T-cell (primary cell): ENCODE measurements around the gene RPS28. TPM values are rescaled to one million over a fixed set of nuclear protein-coding genes. Genes with fewer than 3 reads are reported as not detected.
"Not testable (repeated sequence)": the region's sequence is repeated elsewhere in the genome, so short reads cannot be mapped to it uniquely, and the experiment has no call there.

Source experiments
- ATAC-seq, 4 experiments: fragments of 200-7000 bp in 3 of 4; fragments of 150-1000 bp in 1 of 4; cut with Tn5 transposase; replicated peaks in 1 of 4; 1 replicate in 3 of 4; 2 replicates in 1 of 4; pipeline ENCODE4 v1.10.0; 2021; ENCODE audit warnings: moderate library complexity in 3 of 4, mild to moderate bottlenecking in 2 of 4, moderate number of reproducible peaks in 1 of 4
- CTCF ChIA-PET, 2 donors: fragments of 300-600 bp; sonication (Branson Sonifier 250); formaldehyde crosslinking; loops; one replicate each; lab custom pipeline; 2022; ENCODE audit warnings: antibody characterized with exemption in 2 of 2; lab: Charles Lee
- POLR2A ChIA-PET, 2 donors: fragments of 300-600 bp; sonication (Branson Sonifier 250); formaldehyde crosslinking; loops; one replicate each; lab custom pipeline; 2022; ENCODE audit warnings: antibody characterized with exemption in 2 of 2; lab: Charles Lee
- DNase-seq, 35 experiments: peaks; one replicate each; pipeline versions ENCODE4 v3.0.0 to v3.0.0-alpha.2; 2013 to 2023
- H3K27ac ChIP-seq: one replicate; pipeline ENCODE4 v1.5.1; 2013; ENCODE audit warnings: low read length
- H3K27me3 ChIP-seq, 2 experiments: replicated peaks in 1 of 2; 1 replicate in 1 of 2; 2 replicates in 1 of 2; pipeline versions ENCODE4 v1.6.1 to v1.7.0; 2013; ENCODE audit warnings: low read length in 1 of 2, mixed read lengths in 1 of 2; ENCODE audit not compliant: control insufficient read depth in 2 of 2, insufficient read depth in 2 of 2; ENCODE audit errors: extremely low read depth in 1 of 2
- H3K36me3 ChIP-seq, 2 donors: 1 replicate in 1 of 2; 2 replicates in 1 of 2; pipeline versions ENCODE4 v1.6.1 to v1.7.0; 2013; ENCODE audit warnings: low read length in 1 of 2; ENCODE audit not compliant: control insufficient read depth in 2 of 2, insufficient read depth in 1 of 2; ENCODE audit errors: extremely low read depth in 1 of 2
- H3K4me1 ChIP-seq, 2 experiments: 1 replicate in 1 of 2; 2 replicates in 1 of 2; pipeline versions ENCODE4 v1.6.1 to v1.7.0; 2013; ENCODE audit warnings: low read length in 2 of 2, mixed read lengths in 1 of 2; ENCODE audit not compliant: insufficient read depth in 2 of 2, control insufficient read depth in 1 of 2; ENCODE audit errors: extremely low read depth in 1 of 2
- H3K4me3 ChIP-seq, 2 donors: 1 replicate in 1 of 2; 2 replicates in 1 of 2; pipeline versions ENCODE4 v1.5.1 to v1.7.0; 2013; ENCODE audit warnings: mild to moderate bottlenecking in 2 of 2, low read length in 1 of 2, moderate library complexity in 1 of 2; ENCODE audit not compliant: control insufficient read depth in 1 of 2; ENCODE audit errors: extremely low read depth in 1 of 2
- H3K9me3 ChIP-seq: 2 replicates; pipeline ENCODE4 v1.7.0; 2013
- H3K27ac Mint-ChIP-seq, 2 donors: one replicate each; pipeline ENCODE4 v1.8.0; 2020 to 2021; ENCODE audit warnings: mild to moderate bottlenecking in 2 of 2, mixed read lengths in 2 of 2
- H3K27me3 Mint-ChIP-seq, 2 donors: one replicate each; pipeline ENCODE4 v1.8.0; 2021 to 2022; ENCODE audit warnings: mixed read lengths in 2 of 2
- H3K36me3 Mint-ChIP-seq: one replicate; pipeline ENCODE4 v1.8.0; 2021; ENCODE audit warnings: mixed read lengths
- H3K4me1 Mint-ChIP-seq, 3 donors: one replicate each; pipeline ENCODE4 v1.8.0; 2020 to 2022; ENCODE audit warnings: mixed read lengths in 3 of 3, mild to moderate bottlenecking in 1 of 3
- H3K4me3 Mint-ChIP-seq, 3 donors: one replicate each; pipeline ENCODE4 v1.8.0; 2020 to 2022; ENCODE audit warnings: mild to moderate bottlenecking in 3 of 3, mixed read lengths in 3 of 3, moderate library complexity in 3 of 3
- H3K9me3 Mint-ChIP-seq, 3 donors: one replicate each; pipeline ENCODE4 v1.8.0; 2020 to 2022; ENCODE audit warnings: mixed read lengths in 3 of 3
- WGBS: methylation state at CpG from one replicate; pipeline ENCODE4 v1.1.5; 2013; ENCODE audit warnings: missing lambda C conversion rate; ENCODE audit not compliant: insufficient coverage; 5-methylcytosine and 5-hydroxymethylcytosine counted together
- total RNA-seq, 35 experiments: library from RNA in 6 of 35; stranded (reverse) in 6 of 35; fragments of 120-200 nt in 1 of 35; gene quantifications; one replicate each; pipeline versions ENCODE4 v1.2.1 to v1.2.4 and lab custom pipeline; 2013 to 2026

The RPS28 gene
- total RNA-seq, 5 donors from 2014 or later (not counting 1 experiment from before 2014, with no cell fraction given), result 2,995 to 3,551 (median 3,317) TPM

GRCh38 chr19:8343483-8343844 is 22.2 kb downstream of the RPS28 start:
- CTCF ChIA-PET, result interaction anchor here in 1 of 2 donors (0.6 kb wide), 1 partner anchor 221 kb away, joined by 3 read pairs; no protein-coding TSS in a partner anchor
- POLR2A ChIA-PET, result no interaction called here
- H3K27me3 Mint-ChIP-seq, result peaks cover 0 to 12% of the 10 kb centered on the region in 2 donors
- no peak for DNase-seq
- no CpG with 5 or more reads among the region's 11 CpGs for WGBS
- no peaks in the 10 kb centered on the region for H3K9me3 ChIP-seq
- H3K9me3 Mint-ChIP-seq, result no peaks in the 10 kb centered on the region
- ATAC-seq, result peak in 2 of 4 experiments; percentile 1 to 2
- H3K27ac ChIP-seq, result no peak overlapping the region
- H3K4me1 Mint-ChIP-seq, result peaks cover 0 to 8% (median 5%) of the 10 kb centered on the region in 3 donors
- peaks cover 0 to 21% of the 10 kb centered on the region in 2 experiments for H3K4me1 ChIP-seq
- no peaks in the 10 kb centered on the region for H3K36me3 ChIP-seq
- no peaks in the 10 kb centered on the region for H3K36me3 Mint-ChIP-seq
- H3K27ac Mint-ChIP-seq, result no peak overlapping the region
- H3K27me3 ChIP-seq, result peaks cover 0 to 28% of the 10 kb centered on the region in 2 experiments
- H3K4me3 Mint-ChIP-seq, result peak overlapping the region; percentile 73 to 82 (median 80)
- H3K4me3 ChIP-seq, result peak overlapping the region; percentile 74 to 76

GRCh38 chr19:8349629-8350372 is 28.5 kb downstream of the RPS28 start:
- 83% methylated on average over 2 of the region's 8 CpGs for WGBS
- H3K27me3 Mint-ChIP-seq, result peaks cover 18 to 28% of the 10 kb centered on the region in 2 donors

GRCh38 chr19:8352134-8352827 is 31.0 kb downstream of the RPS28 start:
- no peaks in the 10 kb centered on the region for H3K9me3 Mint-ChIP-seq
- no peaks in the 10 kb centered on the region for H3K36me3 Mint-ChIP-seq
- H3K4me1 Mint-ChIP-seq, result peaks cover 2 to 5% (median 2%) of the 10 kb centered on the region in 3 donors
- H3K27ac Mint-ChIP-seq, result no peak overlapping the region
- Histone ChIP-seq H3K9me3 (no peaks in the 10 kb centered on the region), H3K27ac (no peak overlapping the region), H3K27me3 (peaks cover 0 to 40% of the 10 kb centered on the region in 2 experiments), H3K4me1 (peaks cover 0 to 6% of the 10 kb centered on the region in 2 experiments), H3K36me3 (no peaks in the 10 kb centered on the region), H3K4me3 (no peak overlapping the region)
- CTCF ChIA-PET, result interaction anchor here (0.6 to 1.4 kb wide), 3 partner anchors 61 to 241 kb away, joined by 3 to 4 read pairs (median 3); partner anchors contain the start of gene MARCHF2 (in 1 of the 2)
- POLR2A ChIA-PET, result interaction anchor here in 1 of 2 donors (0.7 kb wide), 1 partner anchor 168 kb away, joined by 3 read pairs; no protein-coding TSS in a partner anchor
- ATAC-seq (no peak), DNase-seq (no peak)
- no CpG with 5 or more reads among the region's 10 CpGs for WGBS
- peaks cover 18 to 25% of the 10 kb centered on the region in 2 donors for H3K27me3 Mint-ChIP-seq
- no peak overlapping the region for H3K4me3 Mint-ChIP-seq

More at GRCh38 chr19:8349629-8350372, 28.5 kb downstream of the RPS28 start:
- H3K36me3 ChIP-seq, H3K27ac ChIP-seq, H3K9me3 Mint-ChIP-seq, H3K9me3 ChIP-seq, H3K4me3 Mint-ChIP-seq, H3K4me3 ChIP-seq, DNase-seq, H3K4me1 ChIP-seq, POLR2A ChIA-PET, H3K27ac Mint-ChIP-seq, ATAC-seq, H3K4me1 Mint-ChIP-seq, H3K36me3 Mint-ChIP-seq: not testable (repeated sequence)
- H3K27me3 ChIP-seq, result peaks cover 0 to 40% of the 10 kb centered on the region in 2 experiments
- CTCF ChIA-PET, result interaction anchor here in 1 of 2 donors (0.7 kb wide), 1 partner anchor 252 kb away, joined by 4 read pairs; no protein-coding TSS in a partner anchor

GRCh38 chr19:8352845-8353244 is 31.5 kb downstream of the RPS28 start:
- 83% methylated on average over 5 of the region's 5 CpGs for WGBS
- H3K9me3 ChIP-seq, H3K27ac ChIP-seq, H3K36me3 Mint-ChIP-seq, H3K4me1 Mint-ChIP-seq, H3K4me3 Mint-ChIP-seq, H3K9me3 Mint-ChIP-seq, H3K27ac Mint-ChIP-seq, H3K36me3 ChIP-seq, ATAC-seq, DNase-seq, H3K4me1 ChIP-seq, H3K4me3 ChIP-seq: not testable (repeated sequence)
- POLR2A ChIA-PET, result interaction anchor here in 1 of 2 donors (0.7 kb wide), 1 partner anchor 168 kb away, joined by 3 read pairs; no protein-coding TSS in a partner anchor
- H3K27me3 ChIP-seq, result peaks cover 0 to 40% of the 10 kb centered on the region in 2 experiments
- peaks cover 18 to 25% of the 10 kb centered on the region in 2 donors for H3K27me3 Mint-ChIP-seq
- CTCF ChIA-PET, result interaction anchor here (1.4 to 1.8 kb wide), 3 partner anchors 45 to 289 kb away, joined by 3 to 6 read pairs (median 5); partner anchors contain the start of gene MARCHF2 (in 1 of the 2)

- no peak overlapping the region for H3K4me3 ChIP-seq
- Mint-ChIP-seq H3K27ac (no peak overlapping the region), H3K9me3 (no peaks in the 10 kb centered on the region), H3K36me3 (no peaks in the 10 kb centered on the region), H3K27me3 (peaks cover 15 to 18% of the 10 kb centered on the region in 2 donors), H3K4me3 (no peak overlapping the region), H3K4me1 (peaks cover 2 to 5% (median 2%) of the 10 kb centered on the region in 3 donors)
- H3K27me3 ChIP-seq, result peaks cover 0 to 55% of the 10 kb centered on the region in 2 experiments
- H3K4me1 ChIP-seq, result peaks cover 0 to 6% of the 10 kb centered on the region in 2 experiments
- no peaks in the 10 kb centered on the region for H3K9me3 ChIP-seq
- ChIA-PET POLR2A (no interaction called here), CTCF (no interaction called here)
- H3K36me3 ChIP-seq, result no peaks in the 10 kb centered on the region
- WGBS, result 77% methylated on average over 5 of the region's 6 CpGs
- ATAC-seq (no peak), DNase-seq (no peak)
- no peak overlapping the region for H3K27ac ChIP-seq
Observed at GRCh38 chr19:8355631-8356402, 34.5 kb downstream of the RPS28 start.
